NAMALWA (cell line): ENCODE results near the gene WDR64.
A peak's percentile ranks its signal among the peaks of the same experiment; 100 is the strongest.
"Not testable (repeated sequence)": the region's sequence is repeated elsewhere in the genome, so short reads cannot be mapped to it uniquely, and the experiment has no call there.

Experiments
- DNase-seq: peaks from one replicate; pipeline ENCODE4 v3.0.0-alpha.2; 2015; ENCODE audit warnings: low spot score

The WDR64 gene

GRCh38 chr1:241800640-241801039, 148.6 kb downstream of the WDR64 start:
- DNase-seq: no peak

- DNase-seq: no peak
Measured at GRCh38 chr1:241802863-241803262, 150.8 kb downstream of the WDR64 start.

GRCh38 chr1:241804706-241805105, 152.6 kb downstream of the WDR64 start:
- DNase-seq: not testable (repeated sequence)

GRCh38 chr1:241808265-241808664, 156.2 kb downstream of the WDR64 start:
- no peak for DNase-seq

GRCh38 chr1:241810769-241811405, 158.8 kb downstream of the WDR64 start:
- no peak for DNase-seq

- no peak for DNase-seq
Measured at GRCh38 chr1:241813768-241814320, 161.8 kb downstream of the WDR64 start.

GRCh38 chr1:241816008-241816407, 163.9 kb downstream of the WDR64 start:
- no peak for DNase-seq

- DNase-seq: no peak
Measured at GRCh38 chr1:241817331-241817792, 165.3 kb downstream of the WDR64 start.

- no peak for DNase-seq
Measured at GRCh38 chr1:241817956-241818612, 166.0 kb downstream of the WDR64 start.

- no peak for DNase-seq
Measured at GRCh38 chr1:241819340-241819866, 167.3 kb downstream of the WDR64 start.

- DNase-seq: no peak
Measured at GRCh38 chr1:241821363-241821762, 169.3 kb downstream of the WDR64 start.

- no peak for DNase-seq
Measured at GRCh38 chr1:241822846-241823245, 170.8 kb downstream of the WDR64 start.

GRCh38 chr1:241823925-241824324, 171.8 kb downstream of the WDR64 start:
- no peak for DNase-seq

- no peak for DNase-seq
Measured at GRCh38 chr1:241825581-241825980, 173.5 kb downstream of the WDR64 start.

GRCh38 chr1:241826613-241827012, 174.5 kb downstream of the WDR64 start:
- DNase-seq: not testable (repeated sequence)

- DNase-seq: no peak
Measured at GRCh38 chr1:241827264-241827663, 175.2 kb downstream of the WDR64 start.

GRCh38 chr1:241828463-241829021, 176.5 kb downstream of the WDR64 start:
- no peak for DNase-seq

- DNase-seq: no peak
Measured at GRCh38 chr1:241829468-241829867, 177.4 kb downstream of the WDR64 start.

GRCh38 chr1:241834733-241835377, 182.8 kb downstream of the WDR64 start:
- peak; percentile 23 for DNase-seq

- DNase-seq: no peak
Measured at GRCh38 chr1:241836941-241837340, 184.9 kb downstream of the WDR64 start.

- no peak for DNase-seq
Measured at GRCh38 chr1:241837416-241837815, 185.3 kb downstream of the WDR64 start.

GRCh38 chr1:241837901-241838300, 185.8 kb downstream of the WDR64 start:
- no peak for DNase-seq
